T-helper 2 cell treated with Interferon-gamma antibody and Interleukin-4, amounts not matched to agents 100 ng/mL and 5 ng/mL, for 36 hours (primary cell): ENCODE results near the gene PRICKLE1. TPM values are rescaled to one million over a fixed set of nuclear protein-coding genes. Genes with fewer than 3 reads are reported as not detected.

Source experiments
- intact Hi-C: fragments of 100-400 bp; cut with micrococcal nuclease; formaldehyde crosslinking; loops from one replicate; pipeline ENCODE4 v1.15.1; 2023
- total RNA-seq: library from RNA; stranded (reverse); gene quantifications from 2 replicates; pipeline ENCODE4 v1.2.3, GENCODE V29; 2022

Gene PRICKLE1
- total RNA-seq, 1 donor from 2014 or later, result 0.61 TPM

- intact Hi-C loops, result no loop called here
These were observed 94.3 kb downstream of the PRICKLE1 start for GRCh38 chr12:42495244-42495643.

- intact Hi-C loops, result no loop called here
These were observed 97.3 kb downstream of the PRICKLE1 start for GRCh38 chr12:42492267-42492666.

GRCh38 chr12:42490261-42490842, 99.2 kb downstream of the PRICKLE1 start:
- intact Hi-C loops, result no loop called here

GRCh38 chr12:42486407-42486806, 103.1 kb downstream of the PRICKLE1 start:
- intact Hi-C loops, result no loop called here

GRCh38 chr12:42485823-42486222, 103.7 kb downstream of the PRICKLE1 start:
- intact Hi-C loops, result no loop called here

GRCh38 chr12:42484996-42485395, 104.5 kb downstream of the PRICKLE1 start:
- intact Hi-C loops, result loop anchor here (5.0 kb wide), 1 partner anchor 852 kb away; no protein-coding TSS in a partner anchor

GRCh38 chr12:42483521-42483790, 106.1 kb downstream of the PRICKLE1 start:
- intact Hi-C loops, result loop anchor here (2.0 to 5.0 kb wide), 2 partner anchors 85 to 854 kb away; no protein-coding TSS in a partner anchor

- intact Hi-C loops, result loop anchor here (2.0 to 5.0 kb wide), 2 partner anchors 86 to 854 kb away; no protein-coding TSS in a partner anchor
These were observed 106.6 kb downstream of the PRICKLE1 start for GRCh38 chr12:42482748-42483520.

- intact Hi-C loops, result loop anchor here (2.0 to 5.0 kb wide), 2 partner anchors 87 to 855 kb away; no protein-coding TSS in a partner anchor
These were observed 107.4 kb downstream of the PRICKLE1 start for GRCh38 chr12:42482041-42482747.

- intact Hi-C loops, result loop anchor here (5.0 kb wide), 1 partner anchor 856 kb away; no protein-coding TSS in a partner anchor
These were observed 108.2 kb downstream of the PRICKLE1 start for GRCh38 chr12:42481368-42481767.

GRCh38 chr12:42477941-42478340, 111.6 kb downstream of the PRICKLE1 start:
- intact Hi-C loops, result no loop called here

GRCh38 chr12:42475106-42475505, 114.4 kb downstream of the PRICKLE1 start:
- intact Hi-C loops, result no loop called here

- intact Hi-C loops, result no loop called here
These were observed 115.2 kb downstream of the PRICKLE1 start for GRCh38 chr12:42474391-42474790.

GRCh38 chr12:42473561-42473960, 116.0 kb downstream of the PRICKLE1 start:
- intact Hi-C loops, result no loop called here

GRCh38 chr12:42473130-42473529, 116.4 kb downstream of the PRICKLE1 start:
- intact Hi-C loops, result no loop called here

GRCh38 chr12:42472376-42472775, 117.2 kb downstream of the PRICKLE1 start:
- intact Hi-C loops, result no loop called here

- intact Hi-C loops, result no loop called here
These were observed 120.0 kb downstream of the PRICKLE1 start for GRCh38 chr12:42469355-42470175.

GRCh38 chr12:42468921-42469320, 120.6 kb downstream of the PRICKLE1 start:
- intact Hi-C loops, result no loop called here

GRCh38 chr12:42468341-42468821, 121.2 kb downstream of the PRICKLE1 start:
- intact Hi-C loops, result no loop called here

GRCh38 chr12:42463671-42464070, 125.9 kb downstream of the PRICKLE1 start:
- intact Hi-C loops, result no loop called here

GRCh38 chr12:42462486-42462885, 127.1 kb downstream of the PRICKLE1 start:
- intact Hi-C loops, result no loop called here
